HG03066 (cell line): ENCODE measurements around the gene POU6F1.
A peak's percentile ranks its signal among the peaks of the same experiment; 100 is the strongest.

Experiments
- ATAC-seq: cut with Tn5 transposase; IDR thresholded peaks from one replicate; pipeline ENCODE4 v1.9.1; 2021; ENCODE audit warnings: low read depth; ENCODE audit not compliant: unreplicated experiment

The POU6F1 gene

GRCh38 chr12:51199366-51199945, 18.4 kb downstream of the POU6F1 start:
- no peak for ATAC-seq

- no peak for ATAC-seq
Measured at GRCh38 chr12:51198568-51199365, 19.1 kb downstream of the POU6F1 start.

- ATAC-seq, result no peak
Measured at GRCh38 chr12:51197736-51198567, 19.9 kb downstream of the POU6F1 start.

GRCh38 chr12:51196547-51196946, 21.3 kb downstream of the POU6F1 start:
- no peak for ATAC-seq

DNA sequence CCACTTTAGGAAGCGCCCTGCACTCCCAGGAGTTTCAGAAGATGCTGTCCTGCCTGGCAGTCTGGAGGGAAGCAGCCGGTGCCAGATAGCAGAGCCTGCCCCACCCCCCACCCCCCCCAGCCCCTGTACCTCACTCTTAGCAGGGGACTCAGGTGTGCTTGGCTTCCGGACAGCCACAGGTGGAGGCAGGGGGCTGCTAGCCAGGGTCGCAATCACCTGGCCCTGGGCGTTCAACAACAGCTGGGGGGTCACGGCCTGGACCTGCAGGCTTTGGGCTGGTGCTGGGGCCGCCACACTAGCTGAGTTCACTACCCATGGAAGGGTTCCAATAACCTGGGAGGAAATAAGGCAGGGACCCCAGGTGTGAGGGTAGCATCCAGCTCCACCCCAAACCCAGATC, 22.0 kb downstream of the POU6F1 start:
- ATAC-seq, result no peak

GRCh38 chr12:51192284-51192671, 25.6 kb downstream of the POU6F1 start:
- no peak for ATAC-seq

- ATAC-seq, result no peak
Measured at GRCh38 chr12:51191516-51192283, 26.2 kb downstream of the POU6F1 start.

DNA sequence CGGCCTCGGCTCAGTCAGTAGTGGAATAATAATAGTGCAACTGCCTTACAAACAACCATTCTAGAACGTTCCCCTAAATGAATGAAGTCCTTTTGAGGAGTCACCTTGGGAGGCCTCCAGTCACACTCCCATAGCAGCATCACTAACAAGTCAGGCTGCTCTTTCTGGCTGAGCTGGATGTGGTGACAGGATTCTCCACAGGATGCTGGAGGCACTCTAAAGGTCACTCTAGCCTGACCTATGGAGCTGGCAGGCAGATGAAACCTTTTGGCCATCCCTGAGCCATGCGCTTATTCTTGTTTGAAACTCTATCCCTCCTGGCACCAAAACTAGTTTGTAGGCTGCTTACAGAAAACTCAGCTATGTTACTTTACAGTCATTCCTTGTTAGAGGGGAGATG, 27.0 kb downstream of the POU6F1 start:
- no peak for ATAC-seq

DNA sequence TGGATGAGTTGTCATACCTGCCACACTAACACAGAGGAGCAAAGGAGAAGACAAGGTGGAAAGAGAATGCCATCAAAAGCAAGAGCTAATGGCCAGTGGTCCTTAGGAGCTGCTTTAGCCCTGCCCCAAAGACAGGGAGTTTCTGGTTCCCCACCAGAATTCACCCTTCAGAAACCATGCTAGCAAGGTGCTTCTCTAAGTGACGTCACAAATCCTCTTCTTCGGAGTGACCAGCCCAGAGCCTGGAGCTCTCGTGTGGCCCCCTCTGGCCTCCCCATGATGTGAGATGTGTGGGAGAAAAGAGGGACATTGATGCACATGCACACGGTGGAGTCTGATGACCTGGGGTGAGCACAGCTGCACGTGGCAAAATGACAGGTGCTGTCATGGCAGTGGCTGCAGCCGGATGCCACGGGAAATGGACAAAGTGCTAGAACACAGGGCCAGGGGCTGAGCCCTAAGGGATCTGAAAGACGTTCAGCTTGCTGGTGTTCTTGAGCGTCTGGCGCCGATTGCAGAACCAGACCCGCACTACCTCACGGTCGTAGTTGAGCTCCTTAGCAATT, 28.0 kb downstream of the POU6F1 start:
- ATAC-seq, result no peak

DNA sequence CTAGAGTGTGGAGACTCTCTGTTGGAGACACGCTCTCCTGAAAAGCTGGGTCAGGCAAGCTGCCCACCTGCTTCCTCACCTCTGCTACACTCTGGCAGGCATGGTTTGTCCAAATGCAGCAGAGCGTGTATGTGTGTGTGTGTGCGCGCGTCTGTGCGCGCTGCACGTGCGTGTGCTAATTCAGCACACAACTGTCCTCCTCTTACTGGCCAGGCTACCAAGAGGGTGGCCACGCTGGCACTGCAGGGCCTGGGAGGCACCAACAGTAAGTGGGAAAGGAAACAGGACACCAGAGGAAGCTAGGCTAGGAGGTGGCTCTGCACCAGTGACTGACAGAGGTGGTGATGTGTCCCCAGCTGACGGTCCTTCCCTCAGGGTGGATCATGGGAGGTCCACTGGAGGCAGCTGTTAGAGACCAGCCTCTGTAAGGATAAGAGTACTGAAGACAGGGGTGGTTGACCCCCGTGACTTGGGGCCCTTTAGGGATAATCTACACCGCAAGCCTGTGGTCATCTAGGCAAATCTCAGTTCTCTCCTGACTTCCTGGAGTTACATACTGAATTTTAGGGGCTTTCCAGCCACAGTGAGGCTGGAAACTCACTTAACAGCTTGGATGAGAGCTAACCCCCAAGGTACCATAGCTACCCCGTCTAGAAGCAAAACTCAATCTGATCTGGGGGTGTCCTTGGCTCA, 29.4 kb downstream of the POU6F1 start:
- ATAC-seq, result peak; percentile 56

DNA sequence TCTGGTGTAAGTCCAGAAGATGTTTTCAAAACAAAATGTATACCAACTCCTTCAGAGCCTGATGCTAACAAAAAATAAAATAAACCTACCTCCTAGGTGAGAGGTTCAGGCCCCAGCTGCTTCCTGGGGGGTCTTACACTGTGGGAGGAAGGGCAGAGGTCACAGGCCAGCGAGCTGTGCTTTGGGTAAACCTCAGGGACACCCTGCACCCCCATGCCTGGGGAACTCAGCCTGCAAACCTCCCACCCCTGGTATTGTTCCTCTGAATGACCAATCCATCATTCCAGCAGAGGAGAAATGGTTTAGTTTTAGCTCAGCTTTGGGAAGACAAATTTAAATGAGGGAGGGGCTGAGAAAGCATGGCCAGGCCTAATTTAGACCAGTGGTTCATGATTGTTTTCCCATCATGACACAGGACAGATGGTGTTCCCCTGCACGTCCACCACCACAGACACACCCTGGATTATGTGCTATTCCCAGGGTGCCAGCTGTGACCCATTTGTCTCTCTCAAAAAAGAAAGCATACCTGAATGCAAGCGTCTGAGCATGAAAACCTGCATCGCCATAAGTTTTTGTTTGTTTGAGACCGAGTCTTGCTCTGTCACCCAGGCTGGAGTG, 30.4 kb downstream of the POU6F1 start:
- no peak for ATAC-seq

DNA sequence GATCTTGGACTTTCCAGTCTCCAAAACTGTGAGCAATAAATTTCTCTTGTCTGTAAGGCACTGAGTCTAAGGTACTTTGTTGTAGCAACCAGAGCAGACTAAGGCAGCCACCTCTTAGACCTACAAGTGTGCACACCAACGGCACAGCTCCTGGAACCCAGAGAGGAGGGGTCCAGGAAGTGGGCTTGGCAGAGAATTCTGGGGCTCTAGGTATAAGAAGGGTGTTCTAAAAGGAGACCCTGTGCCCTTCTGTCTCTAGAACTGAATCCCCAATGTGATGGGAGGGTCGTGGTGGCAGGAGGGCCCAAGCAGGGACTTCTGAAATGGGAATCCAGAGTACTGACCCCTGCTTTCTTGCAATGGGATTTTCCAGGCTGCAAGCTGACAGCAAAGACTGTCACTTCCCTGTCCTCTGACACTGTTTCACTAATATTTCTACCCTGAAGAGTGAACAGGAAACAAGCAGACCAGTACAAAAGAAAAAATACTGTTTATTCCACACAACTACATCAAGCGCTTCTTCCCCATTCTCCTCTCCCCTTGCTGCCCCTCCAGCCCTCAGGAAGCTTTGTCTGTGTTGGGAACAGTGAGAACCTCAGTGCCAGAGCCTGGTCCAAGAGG, 31.3 kb downstream of the POU6F1 start:
- ATAC-seq, result no peak

DNA sequence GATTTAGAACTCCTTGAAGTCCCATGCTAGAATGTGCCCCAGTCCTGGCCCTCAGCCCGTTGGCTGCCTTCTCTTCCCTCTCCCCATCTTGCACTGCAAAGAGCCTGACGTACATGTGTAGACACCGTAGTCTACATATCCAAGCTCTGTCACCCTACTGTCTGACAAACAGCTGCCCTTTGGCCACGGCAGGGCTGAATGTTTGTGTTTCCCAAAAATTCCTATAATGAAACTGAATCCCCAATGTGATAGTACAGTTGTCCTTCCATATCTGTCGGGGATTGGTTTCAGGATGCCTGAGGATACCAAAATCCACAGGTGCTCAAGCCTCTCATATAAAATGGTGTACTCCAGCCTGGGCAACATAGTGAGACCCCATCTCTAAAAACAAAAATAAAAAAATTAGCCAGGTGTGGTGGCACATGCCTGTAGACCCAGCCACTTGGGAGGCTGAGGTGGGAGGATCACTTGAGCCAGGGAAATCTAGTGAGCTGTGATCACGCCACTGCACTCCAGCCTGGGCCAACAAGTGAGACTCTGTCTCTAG, 32.6 kb downstream of the POU6F1 start:
- no peak for ATAC-seq

GRCh38 chr12:51183816-51184215, 34.0 kb downstream of the POU6F1 start:
- no peak for ATAC-seq

GRCh38 chr12:51183349-51183748, 34.5 kb downstream of the POU6F1 start:
- no peak for ATAC-seq

- ATAC-seq, result no peak
Measured at GRCh38 chr12:51181558-51181957, 36.3 kb downstream of the POU6F1 start.

DNA sequence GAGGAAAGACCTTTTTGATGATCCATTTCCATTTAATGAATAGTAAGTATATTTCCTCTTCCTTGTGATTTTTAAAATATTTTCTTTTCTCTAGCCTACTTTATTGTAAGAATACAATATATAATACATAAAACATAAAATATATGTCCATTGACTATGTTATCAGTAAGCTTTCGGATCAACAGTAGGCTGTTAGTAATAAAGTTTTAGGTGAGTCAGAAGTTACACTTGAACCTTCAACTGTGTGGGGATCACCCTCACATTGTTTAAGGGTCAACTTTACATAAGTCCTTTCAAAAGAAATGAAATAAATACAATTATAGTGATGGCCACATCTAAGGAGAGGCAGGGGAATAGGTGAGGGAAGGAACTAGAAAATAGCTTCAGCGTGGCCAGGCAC, 40.0 kb downstream of the POU6F1 start:
- no peak for ATAC-seq

- no peak for ATAC-seq
Measured at GRCh38 chr12:51174501-51174900, 43.4 kb downstream of the POU6F1 start.
